CD4-positive, alpha-beta T cell treated with Interleukin-2 at 100 ng/mL for 4 hours (primary cell): ENCODE measurements around the gene DNAH1.

Source experiments
- DNase-seq: peaks from one replicate; pipeline ENCODE4 v3.0.0-alpha.2; 2020; ENCODE audit warnings: low spot score

Gene DNAH1

GRCh38 chr3:52290596-52291507 lies 25.3 kb upstream of the DNAH1 start:
- DNase-seq, result no peak

- DNase-seq, result peak; percentile 50
Measured at GRCh38 chr3:52291508-52292181, 24.5 kb upstream of the DNAH1 start.

GRCh38 chr3:52292247-52293065 lies 23.7 kb upstream of the DNAH1 start:
- DNase-seq, result no peak

- DNase-seq, result no peak
Measured at GRCh38 chr3:52293491-52294319, 22.4 kb upstream of the DNAH1 start.

- DNase-seq, result no peak
Measured at GRCh38 chr3:52294320-52295150, 21.6 kb upstream of the DNAH1 start.

- no peak for DNase-seq
Measured at GRCh38 chr3:52295671-52296208, 20.4 kb upstream of the DNAH1 start.

- no peak for DNase-seq
Measured at GRCh38 chr3:52297242-52298148, 18.6 kb upstream of the DNAH1 start.

- DNase-seq, result no peak
Measured at GRCh38 chr3:52298149-52299098, 17.7 kb upstream of the DNAH1 start.

- no peak for DNase-seq
Measured at GRCh38 chr3:52299247-52299878, 16.8 kb upstream of the DNAH1 start.

GRCh38 chr3:52299879-52300611 lies 16.1 kb upstream of the DNAH1 start:
- no peak for DNase-seq

- no peak for DNase-seq
Measured at GRCh38 chr3:52302426-52303145, 13.5 kb upstream of the DNAH1 start.

- no peak for DNase-seq
Measured at GRCh38 chr3:52303811-52304210, 12.3 kb upstream of the DNAH1 start.

- no peak for DNase-seq
Measured at GRCh38 chr3:52305926-52306325, 10.2 kb upstream of the DNAH1 start.

GRCh38 chr3:52306978-52307377 lies 9.1 kb upstream of the DNAH1 start:
- DNase-seq, result no peak

GRCh38 chr3:52308308-52308707 lies 7.8 kb upstream of the DNAH1 start:
- no peak for DNase-seq

- DNase-seq, result peak; percentile 78
Measured at GRCh38 chr3:52310861-52311575, 5.1 kb upstream of the DNAH1 start.
